Measurements from ENCODE around the gene PTPN4. TPM values are rescaled to one million over a fixed set of nuclear protein-coding genes. Genes with fewer than 3 reads are reported as not detected.

Gene PTPN4
- total RNA-seq, 1 experiment from 2014 or later = 80.5 TPM

DNA sequence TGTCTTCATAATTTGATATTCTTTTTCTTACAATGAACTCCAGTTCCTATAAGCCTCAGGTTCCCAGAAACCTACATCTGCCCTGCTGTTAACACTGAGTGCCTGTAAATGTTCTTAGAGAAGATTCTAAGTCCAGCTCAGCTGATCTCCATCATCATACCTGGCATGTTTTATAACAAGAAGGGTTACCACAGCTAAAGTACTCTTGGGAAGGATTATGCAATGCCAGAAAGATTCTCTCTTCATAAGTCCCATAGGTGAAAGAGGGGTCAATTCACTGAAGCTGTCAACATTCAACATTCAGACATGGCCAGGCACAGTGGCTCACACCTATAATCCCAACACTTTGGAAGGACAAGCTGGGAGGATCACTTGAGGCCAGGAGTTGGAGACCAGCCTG, 31.3 kb upstream of the PTPN4 start:
- Histone ChIP-seq H2BK15ac (ENCODE audit: low read depth, low read length) (no peak overlapping the region), H3K4me2 (ENCODE audit: insufficient read depth, insufficient read length, low read length) (no peak overlapping the region), H4K20me1 (ENCODE audit: control insufficient read depth, insufficient read depth, insufficient read length) (no peaks in the 10 kb centered on the region), H3T11ph (ENCODE audit: low read length) (no peak overlapping the region), H3K4me1 (ENCODE audit: insufficient read depth, low read length) (no peaks in the 10 kb centered on the region; the same call in 1 of the 2 replicates), H3K9me3 (ENCODE audit: control insufficient read depth, low read depth, low read length) (no peaks in the 10 kb centered on the region), H3K18ac (ENCODE audit: insufficient read length, low read depth, low read length) (no peak overlapping the region), H3K27ac (ENCODE audit: insufficient read length, low read depth, low read length) (no peak overlapping the region), H2AFZ (ENCODE audit: low read length) (no peak overlapping the region), H3K9ac (ENCODE audit: extremely low read depth, insufficient read length, low read length) (no peak overlapping the region), H2BK12ac (ENCODE audit: insufficient read length, low read depth, low read length) (no peak overlapping the region), H3K23ac (ENCODE audit: insufficient read length, low read depth, low read length) (no peak overlapping the region), H3K27me3 (ENCODE audit: insufficient read depth, low read length) (no peaks in the 10 kb centered on the region), H3K79me1 (ENCODE audit: insufficient read depth, low read depth, low read length, poor library complexity, severe bottlenecking) (no peaks in the 10 kb centered on the region), H3K56ac (ENCODE audit: insufficient read length, low read depth, low read length) (no peak overlapping the region), H3K4ac (ENCODE audit: low read depth, low read length) (no peak overlapping the region), H3K79me2 (ENCODE audit: insufficient read depth, low read length) (no peaks in the 10 kb centered on the region), H3K23me2 (ENCODE audit: insufficient read length, low read depth, low read length, poor library complexity, severe bottlenecking) (no peaks in the 10 kb centered on the region), H2BK5ac (ENCODE audit: insufficient read length, low read length) (no peak overlapping the region), H2AK5ac (ENCODE audit: insufficient read length, low read length) (no peak overlapping the region), H4K8ac (replicated peaks; ENCODE audit: insufficient read length, low read depth, low read length) (no peak overlapping the region), H3K14ac (ENCODE audit: insufficient read depth, low read length) (no peak overlapping the region), H2BK20ac (ENCODE audit: low read depth, low read length, poor library complexity, severe bottlenecking) (no peak overlapping the region), H4K5ac (ENCODE audit: insufficient read length, low read depth, low read length) (no peak overlapping the region), H2BK120ac (ENCODE audit: low read depth, low read length, poor library complexity, severe bottlenecking) (no peak overlapping the region), H4K91ac (ENCODE audit: insufficient read length, low read depth, low read length) (no peak overlapping the region)
- H3K36me3 Mint-ChIP-seq (ENCODE audit: insufficient read depth in 1 of 3, low read depth in 3 of 3) = no peaks in the 10 kb centered on the region
- H3K4me3 Mint-ChIP-seq = no peak overlapping the region
- H3K27ac Mint-ChIP-seq = no peak overlapping the region
- no peak for DNase-seq
- no peaks in the 10 kb centered on the region for H3K9me3 Mint-ChIP-seq
- peaks cover 7 to 9% of the 10 kb centered on the region in 2 experiments for H3K4me1 Mint-ChIP-seq
- no peaks in the 10 kb centered on the region; the same call in 1 of the 2 replicates for H3K27me3 Mint-ChIP-seq (ENCODE audit: low read depth)
- TF ChIP-seq, protein P1, sequence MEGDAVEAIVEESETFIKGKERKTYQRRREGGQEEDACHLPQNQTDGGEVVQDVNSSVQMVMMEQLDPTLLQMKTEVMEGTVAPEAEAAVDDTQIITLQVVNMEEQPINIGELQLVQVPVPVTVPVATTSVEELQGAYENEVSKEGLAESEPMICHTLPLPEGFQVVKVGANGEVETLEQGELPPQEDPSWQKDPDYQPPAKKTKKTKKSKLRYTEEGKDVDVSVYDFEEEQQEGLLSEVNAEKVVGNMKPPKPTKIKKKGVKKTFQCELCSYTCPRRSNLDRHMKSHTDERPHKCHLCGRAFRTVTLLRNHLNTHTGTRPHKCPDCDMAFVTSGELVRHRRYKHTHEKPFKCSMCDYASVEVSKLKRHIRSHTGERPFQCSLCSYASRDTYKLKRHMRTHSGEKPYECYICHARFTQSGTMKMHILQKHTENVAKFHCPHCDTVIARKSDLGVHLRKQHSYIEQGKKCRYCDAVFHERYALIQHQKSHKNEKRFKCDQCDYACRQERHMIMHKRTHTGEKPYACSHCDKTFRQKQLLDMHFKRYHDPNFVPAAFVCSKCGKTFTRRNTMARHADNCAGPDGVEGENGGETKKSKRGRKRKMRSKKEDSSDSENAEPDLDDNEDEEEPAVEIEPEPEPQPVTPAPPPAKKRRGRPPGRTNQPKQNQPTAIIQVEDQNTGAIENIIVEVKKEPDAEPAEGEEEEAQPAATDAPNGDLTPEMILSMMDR (conservative IDR thresholded peaks at IDR 0.05) = no peak
